ENCODE results near the gene AFMID. TPM values are rescaled to one million over a fixed set of nuclear protein-coding genes. Genes with fewer than 3 reads are reported as not detected.
A peak's percentile ranks its signal among the peaks of the same experiment; 100 is the strongest.
"Not testable (repeated sequence)": the region's sequence is repeated elsewhere in the genome, so short reads cannot be mapped to it uniquely, and the experiment has no call there.

Gene AFMID
- total RNA-seq, 1 donor from 2014 or later = 31.0 TPM

DNA sequence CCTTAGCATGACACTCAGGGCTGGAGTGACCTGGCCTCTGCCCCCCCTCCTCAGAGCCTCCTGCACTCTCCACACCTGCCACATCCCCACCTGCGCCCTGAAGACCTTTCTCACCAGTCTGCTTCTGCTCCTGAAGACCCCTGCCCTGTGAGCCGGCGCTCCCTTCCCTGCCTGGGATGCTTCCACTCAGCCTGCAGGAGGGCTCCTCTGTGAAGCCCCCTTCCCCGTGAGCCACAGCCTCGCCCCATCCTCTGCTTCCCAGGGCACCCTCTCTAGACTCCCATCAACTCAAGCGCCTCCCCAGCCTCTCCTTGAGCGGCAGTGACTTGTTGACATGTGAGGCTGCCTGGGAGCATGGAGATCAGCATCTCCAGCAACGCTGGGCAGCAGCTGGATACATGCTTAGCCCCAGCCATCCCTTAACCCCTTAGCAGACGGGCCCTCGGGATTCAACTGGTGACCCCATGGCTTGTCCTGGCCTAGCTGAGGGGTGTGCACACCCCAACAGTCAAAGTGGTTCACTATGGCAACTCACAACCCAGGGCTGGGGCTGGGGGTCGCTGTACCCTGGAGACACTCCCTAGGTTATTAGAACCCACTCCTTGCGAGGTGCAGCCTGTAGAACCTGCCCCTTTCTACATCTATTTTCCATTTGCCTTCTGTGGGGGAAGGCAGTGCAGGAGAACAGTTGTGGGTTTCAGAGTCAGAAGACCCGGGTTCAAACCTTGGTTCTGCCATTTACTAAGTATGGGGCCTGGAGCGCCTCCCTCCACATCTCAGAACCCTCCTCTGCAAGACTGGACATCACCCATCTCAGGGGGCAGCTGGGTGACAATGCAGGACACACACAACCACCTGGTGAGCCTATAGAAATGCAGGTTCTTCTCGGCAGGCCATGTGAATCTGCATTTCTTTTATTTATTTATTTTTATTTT lies 65.8 kb downstream of the AFMID start:
- no peaks in the 10 kb centered on the region for H3K9me3 Mint-ChIP-seq
- peaks cover 52% of the 10 kb centered on the region for H3K4me1 Mint-ChIP-seq
- peak overlapping the region; percentile 85 for H3K4me3 Mint-ChIP-seq
- no peaks in the 10 kb centered on the region for H3K27me3 Mint-ChIP-seq
- intact Hi-C loops (cut with micrococcal nuclease) = loop anchor here (5.0 kb wide), 4 partner anchors 34 to 231 kb away; no protein-coding TSS in a partner anchor
- H3K27ac Mint-ChIP-seq = peak overlapping the region; percentile 84
- DNase-seq = peak; percentile 76
- no peaks in the 10 kb centered on the region for H3K36me3 Mint-ChIP-seq (ENCODE audit: low read depth)

DNA sequence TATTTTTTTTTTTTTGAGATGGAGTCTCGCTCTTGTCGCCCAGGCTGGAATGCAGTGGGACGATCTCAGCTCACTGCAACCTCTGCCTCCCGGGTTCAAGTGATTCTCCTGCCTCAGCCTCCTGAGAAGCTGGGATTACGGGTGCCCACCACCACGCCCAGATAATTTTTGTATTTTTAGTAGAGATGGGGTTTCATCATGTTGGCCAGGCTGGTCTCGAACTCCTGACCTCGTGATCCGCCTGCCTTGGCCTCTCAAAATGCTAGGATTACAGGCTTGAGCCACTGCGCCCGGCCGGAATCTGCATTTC lies 66.4 kb downstream of the AFMID start:
- H3K27me3 Mint-ChIP-seq; DNase-seq; H3K9me3 Mint-ChIP-seq; H3K36me3 Mint-ChIP-seq (ENCODE audit: low read depth): not testable (repeated sequence)
- Mint-ChIP-seq H3K27ac (peak overlapping the region; percentile 80), H3K4me3 (peak overlapping the region; percentile 85), H3K4me1 (peaks cover 56% of the 10 kb centered on the region)
- intact Hi-C loops (cut with micrococcal nuclease) = loop anchor here (5.0 kb wide), 4 partner anchors 34 to 231 kb away; no protein-coding TSS in a partner anchor

DNA sequence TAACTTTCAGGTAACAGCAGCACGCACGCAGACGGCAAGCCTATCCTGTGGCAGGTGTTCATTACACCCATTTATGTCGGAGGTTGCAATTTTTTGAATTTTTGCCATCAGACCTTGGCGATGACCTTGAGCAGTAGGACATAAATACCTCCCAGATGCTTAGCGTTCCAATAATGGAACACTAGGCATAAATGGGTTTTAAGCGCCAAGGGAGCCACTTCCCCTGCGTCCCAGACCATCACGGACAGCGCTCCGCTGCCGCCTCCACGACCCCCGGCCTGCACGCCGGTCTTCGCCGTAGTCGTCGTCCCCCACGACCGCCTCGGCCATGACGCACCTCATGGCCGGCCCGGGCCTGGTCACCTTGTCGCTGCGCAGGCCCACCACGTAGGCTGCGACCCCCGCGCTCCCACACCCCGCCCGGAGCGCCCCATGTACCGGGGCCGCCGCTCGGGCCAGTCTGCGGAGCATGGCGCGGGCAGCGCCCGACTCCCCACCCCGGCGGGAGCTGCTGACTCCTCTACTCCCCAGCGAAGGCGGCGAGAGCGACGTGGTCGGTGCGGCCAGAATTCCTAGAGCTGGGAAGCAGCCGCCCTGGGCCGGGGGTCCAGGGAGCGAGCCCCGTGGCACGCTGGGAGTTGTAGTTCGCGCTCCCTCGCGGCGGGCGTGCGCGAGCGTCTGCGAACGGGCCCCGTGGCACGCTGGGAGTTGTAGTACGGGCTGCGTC lies 66.9 kb downstream of the AFMID start:
- peak overlapping the region; percentile 80 for H3K27ac Mint-ChIP-seq
- peak overlapping the region; percentile 85 for H3K4me3 Mint-ChIP-seq
- no peaks in the 10 kb centered on the region for H3K9me3 Mint-ChIP-seq
- intact Hi-C loops (cut with micrococcal nuclease) = loop anchor here (1.0 to 5.0 kb wide), 5 partner anchors 33 to 232 kb away; partner anchors contain the start of gene BIRC5
- peaks cover 56% of the 10 kb centered on the region for H3K4me1 Mint-ChIP-seq
- H3K27me3 Mint-ChIP-seq = no peaks in the 10 kb centered on the region
- H3K36me3 Mint-ChIP-seq (ENCODE audit: low read depth) = no peaks in the 10 kb centered on the region
- peak; percentile 95 for DNase-seq

DNA sequence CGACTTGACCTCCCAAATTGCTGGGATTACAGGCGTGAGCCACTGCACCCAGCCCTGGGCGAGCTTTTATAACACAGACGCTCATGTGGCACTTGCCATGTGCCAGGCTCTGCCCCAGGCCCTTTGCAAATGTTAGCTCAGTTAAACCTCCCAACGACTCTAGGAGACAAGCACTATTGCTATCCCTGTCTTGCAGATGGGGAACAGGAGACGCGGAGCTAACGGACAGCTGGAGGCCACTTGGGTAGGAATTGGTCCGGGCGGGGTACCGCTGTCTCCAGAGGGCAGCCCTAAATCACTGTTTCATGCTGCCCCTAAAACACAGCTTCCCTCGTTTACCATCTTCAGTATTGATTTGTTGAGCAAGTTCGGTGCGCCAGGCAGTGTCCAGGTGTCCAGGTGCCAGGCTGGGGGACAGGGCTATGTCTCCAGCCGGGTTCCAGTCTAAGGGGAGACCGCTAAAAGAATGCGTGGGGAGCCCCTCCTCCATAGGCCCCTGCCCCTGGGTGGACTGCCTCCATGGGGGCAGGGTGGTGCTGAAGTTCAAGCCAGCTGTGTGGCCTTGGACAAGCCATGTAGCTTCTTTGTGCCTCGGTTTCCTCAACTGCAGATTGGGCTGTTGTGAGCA lies 68.0 kb downstream of the AFMID start:
- Mint-ChIP-seq H3K27ac (no peak overlapping the region), H3K4me1 (peaks cover 64% of the 10 kb centered on the region), H3K27me3 (no peaks in the 10 kb centered on the region), H3K9me3 (no peaks in the 10 kb centered on the region), H3K36me3 (ENCODE audit: low read depth) (no peaks in the 10 kb centered on the region), H3K4me3 (peak overlapping the region; percentile 42)
- intact Hi-C loops (cut with micrococcal nuclease) = no loop called here
- DNase-seq = no peak

DNA sequence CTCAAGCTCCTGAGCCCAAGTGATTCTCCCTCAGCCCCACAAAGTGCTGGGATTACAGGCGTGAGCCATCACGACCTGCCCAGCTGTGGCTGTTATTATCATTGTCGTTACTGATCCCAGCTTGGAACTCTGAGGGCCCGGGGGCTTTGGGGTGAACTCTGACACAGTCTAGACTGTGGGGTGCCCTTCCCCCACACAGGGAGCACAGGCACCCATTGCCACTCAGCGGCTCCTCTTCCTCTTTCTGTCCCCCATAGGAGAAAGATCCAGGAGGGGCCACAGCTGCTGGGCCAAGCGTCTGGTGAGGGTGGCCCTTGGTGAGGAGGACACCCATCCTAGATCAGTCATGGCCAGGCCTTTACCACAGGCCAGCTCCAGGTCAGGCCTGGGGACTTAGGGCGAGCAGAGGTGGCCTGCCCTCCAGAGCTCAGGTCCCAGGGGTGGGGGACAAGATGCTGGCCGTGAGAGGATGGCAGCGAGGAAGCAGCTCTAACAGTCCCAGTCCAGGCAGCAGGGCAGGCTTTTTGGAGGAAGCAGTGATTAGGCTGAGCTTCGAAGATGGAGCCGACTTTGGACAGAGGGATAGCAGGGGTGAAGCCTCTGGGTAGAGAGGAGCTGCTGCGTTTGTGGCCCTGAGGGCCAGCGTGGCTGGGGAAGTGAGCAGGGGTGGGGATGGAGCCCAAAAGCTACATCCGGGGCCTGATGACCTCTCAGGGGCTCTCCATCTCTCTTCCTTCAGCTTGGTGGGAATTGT lies 69.0 kb downstream of the AFMID start:
- Mint-ChIP-seq H3K4me1 (peaks cover 66% of the 10 kb centered on the region), H3K4me3 (no peak overlapping the region), H3K36me3 (ENCODE audit: low read depth) (no peaks in the 10 kb centered on the region), H3K9me3 (no peaks in the 10 kb centered on the region), H3K27ac (peak overlapping the region; percentile 45), H3K27me3 (no peaks in the 10 kb centered on the region)
- no peak for DNase-seq
- intact Hi-C loops (cut with micrococcal nuclease) = no loop called here

DNA sequence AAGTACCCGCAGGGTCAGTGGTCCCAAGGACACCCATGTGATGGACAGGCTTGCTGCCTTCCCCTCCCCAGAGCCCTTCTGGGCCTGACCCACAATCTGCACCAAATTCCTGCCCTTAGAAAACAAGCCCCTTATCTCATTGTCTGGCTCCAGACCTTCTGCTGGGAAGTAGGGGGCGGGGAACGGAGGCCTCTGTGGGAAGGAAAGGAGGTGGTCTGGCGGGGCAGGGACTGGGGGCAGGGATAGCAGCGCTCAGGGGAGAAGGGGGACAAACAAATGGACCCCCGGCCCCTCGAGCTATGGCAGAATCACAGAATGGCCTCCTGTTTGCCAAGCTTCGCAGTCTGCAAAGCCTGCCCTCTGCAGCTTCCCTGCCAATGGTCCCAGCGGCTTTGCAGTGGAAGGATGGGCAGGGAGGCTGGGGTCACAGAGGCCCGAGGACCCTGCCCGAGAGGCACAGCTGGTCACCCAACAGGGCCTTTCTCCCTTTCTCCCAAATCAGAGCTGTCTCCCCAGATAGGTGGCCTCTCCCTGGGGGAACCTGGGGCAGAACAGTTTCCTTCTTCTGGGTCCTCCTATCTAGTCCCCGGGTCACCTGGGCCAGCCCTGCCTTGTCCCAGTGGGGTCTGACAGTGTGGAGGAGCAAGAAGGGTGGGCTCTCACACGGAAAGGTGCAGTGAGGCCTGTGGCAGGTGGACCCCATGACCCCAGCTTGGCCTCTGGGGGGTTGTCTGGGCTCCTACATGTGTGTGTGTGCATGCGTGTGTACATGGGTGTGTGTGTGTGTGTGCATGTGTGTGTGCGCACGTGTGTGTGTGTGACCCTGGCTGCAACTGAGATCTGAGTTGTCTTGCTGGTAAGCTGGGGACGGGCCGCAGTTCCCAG lies 69.8 kb downstream of the AFMID start:
- Mint-ChIP-seq H3K9me3 (no peaks in the 10 kb centered on the region), H3K27ac (peak overlapping the region; percentile 97), H3K4me1 (peaks cover 62% of the 10 kb centered on the region), H3K36me3 (ENCODE audit: low read depth) (no peaks in the 10 kb centered on the region), H3K27me3 (no peaks in the 10 kb centered on the region), H3K4me3 (peak overlapping the region; percentile 85)
- DNase-seq = no peak
- intact Hi-C loops (cut with micrococcal nuclease) = no loop called here

Other genes with a start within 250 kb of the AFMID start
- 16.0 and 16.6 TPM in 2 replicates for gene TNRC6C, start 228.7 kb upstream of the AFMID start, total RNA-seq
- gene TMC6, start 58.6 kb upstream of the AFMID start, total RNA-seq = 250 and 251 TPM in 2 replicates
- 231 and 234 TPM in 2 replicates for gene TMC8, start 56.6 kb upstream of the AFMID start, total RNA-seq
- not detected in 2 replicates for gene C17orf99, start 41.0 kb upstream of the AFMID start, total RNA-seq
- 123 and 125 TPM in 2 replicates for gene SYNGR2, start 18.8 kb upstream of the AFMID start, total RNA-seq
- 66.7 and 69.0 TPM in 2 replicates for gene TK1, start 310 bp upstream of the AFMID start, total RNA-seq
- gene BIRC5, start 26.9 kb downstream of the AFMID start, total RNA-seq = 38.7 and 40.6 TPM in 2 replicates
- not detected in 2 replicates for gene TMEM235, start 44.3 kb downstream of the AFMID start, total RNA-seq
- 78.3 and 81.5 TPM in 2 replicates for gene SOCS3, start 172.7 kb downstream of the AFMID start, total RNA-seq
- gene PGS1, start 191.3 kb downstream of the AFMID start, total RNA-seq = 65.6 and 67.8 TPM in 2 replicates

Measured in activated CD4-positive, alpha-beta T cell treated with anti-CD3 and anti-CD28 coated beads, Interleukin-2, amount 10 ng/mL, durations not matched to agents 24 days and 14 days (primary cell).